ENCODE data around the gene CELF4. TPM values are rescaled to one million over a fixed set of nuclear protein-coding genes. Genes with fewer than 3 reads are reported as not detected.

CELF4 gene
- total RNA-seq, 6 donors from 2014 or later: 0.15 to 1.4 (median 0.81) TPM; not detected in 1

DNA sequence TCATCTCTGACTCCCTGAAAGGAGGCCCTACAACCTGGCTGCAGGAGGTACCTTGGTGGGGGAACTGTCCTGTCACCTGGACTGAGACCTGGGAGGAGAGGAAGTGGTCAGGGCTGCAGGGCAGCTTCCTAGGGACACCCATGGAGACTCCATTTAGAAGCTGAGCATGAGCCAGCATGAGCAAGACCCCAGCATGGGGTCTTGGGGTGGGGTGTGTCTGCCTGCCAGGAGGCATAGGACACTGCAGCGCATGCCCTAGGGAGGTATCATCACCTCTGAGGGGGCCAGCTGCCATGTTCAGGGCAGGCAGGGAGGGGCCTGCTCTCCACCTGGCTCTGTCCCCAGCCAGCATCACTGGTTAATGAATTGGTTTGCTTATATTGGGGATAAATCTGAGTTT, 249.7 kb downstream of the CELF4 start:
- TF ChIP-seq, protein P1, sequence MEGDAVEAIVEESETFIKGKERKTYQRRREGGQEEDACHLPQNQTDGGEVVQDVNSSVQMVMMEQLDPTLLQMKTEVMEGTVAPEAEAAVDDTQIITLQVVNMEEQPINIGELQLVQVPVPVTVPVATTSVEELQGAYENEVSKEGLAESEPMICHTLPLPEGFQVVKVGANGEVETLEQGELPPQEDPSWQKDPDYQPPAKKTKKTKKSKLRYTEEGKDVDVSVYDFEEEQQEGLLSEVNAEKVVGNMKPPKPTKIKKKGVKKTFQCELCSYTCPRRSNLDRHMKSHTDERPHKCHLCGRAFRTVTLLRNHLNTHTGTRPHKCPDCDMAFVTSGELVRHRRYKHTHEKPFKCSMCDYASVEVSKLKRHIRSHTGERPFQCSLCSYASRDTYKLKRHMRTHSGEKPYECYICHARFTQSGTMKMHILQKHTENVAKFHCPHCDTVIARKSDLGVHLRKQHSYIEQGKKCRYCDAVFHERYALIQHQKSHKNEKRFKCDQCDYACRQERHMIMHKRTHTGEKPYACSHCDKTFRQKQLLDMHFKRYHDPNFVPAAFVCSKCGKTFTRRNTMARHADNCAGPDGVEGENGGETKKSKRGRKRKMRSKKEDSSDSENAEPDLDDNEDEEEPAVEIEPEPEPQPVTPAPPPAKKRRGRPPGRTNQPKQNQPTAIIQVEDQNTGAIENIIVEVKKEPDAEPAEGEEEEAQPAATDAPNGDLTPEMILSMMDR (IDR thresholded peaks at IDR 0.05): no peak
- no peak for TF ChIP-seq EP300 (IDR thresholded peaks at IDR 0.05)
- no peak for TF ChIP-seq POLR2AphosphoS5 (IDR thresholded peaks at IDR 0.05)
- TF ChIP-seq POLR2A (IDR thresholded peaks at IDR 0.05): no peak
- Histone ChIP-seq H3K36me3 (no peaks in the 10 kb centered on the region), H3K4me3 (no peak overlapping the region), H3K27ac (no peak overlapping the region), H3K4me1 (no peaks in the 10 kb centered on the region), H3K9me3 (no peaks in the 10 kb centered on the region), H3K27me3 (no peaks in the 10 kb centered on the region)
- no peak for DNase-seq
- 93% methylated on average over 1 of the region's 1 CpG; no CpG with 5 or more reads in 1 of the 2 donors for WGBS, 2 donors
- no peak for ATAC-seq (ENCODE audit: low FRiP score in 2 of 2)

DNA sequence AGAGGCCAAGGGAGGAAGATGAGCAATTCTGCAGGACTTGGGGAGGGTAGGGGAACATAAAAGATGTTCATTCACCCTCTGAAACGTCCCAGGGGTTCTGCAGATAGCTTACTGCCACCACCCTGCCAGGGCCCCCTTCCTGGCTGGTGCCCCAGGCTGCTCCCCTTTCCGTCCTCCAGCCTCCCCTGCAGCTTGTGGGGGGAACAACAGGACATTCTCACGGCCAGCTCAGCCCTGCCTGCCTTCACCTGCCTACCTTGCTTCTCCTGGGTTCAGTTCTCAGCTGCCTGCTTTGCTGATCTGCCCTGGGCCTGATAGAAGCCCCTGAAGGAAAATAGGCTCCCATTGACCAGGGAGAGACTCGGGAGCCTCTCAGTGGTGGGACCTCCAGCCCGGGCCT, 251.1 kb downstream of the CELF4 start:
- no peak for DNase-seq
- no peak overlapping the region for H3K4me3 ChIP-seq
- no peaks in the 10 kb centered on the region for H3K27me3 ChIP-seq
- H3K36me3 ChIP-seq: no peaks in the 10 kb centered on the region
- no peak overlapping the region for H3K27ac ChIP-seq
- no peaks in the 10 kb centered on the region for H3K4me1 ChIP-seq
- no peak for ATAC-seq (ENCODE audit: low FRiP score in 2 of 2)
- H3K9me3 ChIP-seq: no peaks in the 10 kb centered on the region
- 38 to 76% methylated on average over 1 to 5 of the region's 5 CpGs for WGBS, 2 donors
- no peak for TF ChIP-seq POLR2A (IDR thresholded peaks at IDR 0.05)
- TF ChIP-seq, protein P1 (IDR thresholded peaks at IDR 0.05): no peak

DNA sequence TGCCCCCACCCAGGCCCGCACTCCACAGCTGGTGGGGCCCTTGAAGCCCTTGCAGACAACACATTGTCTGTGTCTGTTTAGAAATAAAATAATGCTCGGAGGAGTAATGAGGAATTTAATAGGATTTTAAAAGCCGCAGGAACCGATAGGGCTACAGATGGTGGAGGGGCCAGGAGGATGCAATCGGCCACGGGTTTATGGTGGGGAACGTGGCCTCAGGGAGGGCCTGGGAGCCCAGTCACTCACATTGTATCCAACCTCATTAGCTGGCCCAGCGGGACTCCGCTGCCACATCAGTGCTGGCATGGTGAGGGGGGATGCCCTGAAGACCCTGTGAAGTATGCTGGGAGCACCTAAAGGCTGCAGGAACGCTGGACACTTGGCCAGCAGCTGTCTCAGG, 252.0 kb downstream of the CELF4 start:
- Histone ChIP-seq H3K4me1 (no peaks in the 10 kb centered on the region), H3K27me3 (no peaks in the 10 kb centered on the region), H3K36me3 (no peaks in the 10 kb centered on the region), H3K27ac (no peak overlapping the region), H3K9me3 (no peaks in the 10 kb centered on the region), H3K4me3 (no peak overlapping the region)
- WGBS, 2 donors: 80 to 84% methylated on average over 7 to 10 of the region's 10 CpGs
- DNase-seq: no peak
- ATAC-seq (ENCODE audit: low FRiP score in 2 of 2): no peak
- TF ChIP-seq, protein P1 (IDR thresholded peaks at IDR 0.05): no peak
- TF ChIP-seq POLR2A (IDR thresholded peaks at IDR 0.05): no peak

DNA sequence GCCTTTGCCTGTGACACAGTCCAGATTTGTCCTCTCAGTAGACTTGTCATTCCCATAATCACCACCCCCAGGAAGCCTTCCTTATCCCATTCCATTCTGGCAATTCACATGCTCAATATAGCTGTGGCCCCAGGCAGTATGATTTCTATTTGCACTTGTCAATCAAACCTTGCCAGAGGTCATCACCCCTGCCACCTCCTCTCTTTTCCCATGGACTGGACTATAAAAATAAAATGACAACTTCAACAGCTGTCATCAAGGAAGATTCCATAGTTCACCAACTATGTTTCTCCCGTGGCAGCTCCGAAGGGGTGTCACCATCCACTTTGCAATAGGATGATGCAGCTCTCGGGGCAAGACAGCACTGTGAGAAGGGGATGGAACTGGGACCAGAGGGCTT, 255.7 kb downstream of the CELF4 start:
- WGBS, 2 donors: 84 to 91% methylated on average over 3 of the region's 3 CpGs

DNA sequence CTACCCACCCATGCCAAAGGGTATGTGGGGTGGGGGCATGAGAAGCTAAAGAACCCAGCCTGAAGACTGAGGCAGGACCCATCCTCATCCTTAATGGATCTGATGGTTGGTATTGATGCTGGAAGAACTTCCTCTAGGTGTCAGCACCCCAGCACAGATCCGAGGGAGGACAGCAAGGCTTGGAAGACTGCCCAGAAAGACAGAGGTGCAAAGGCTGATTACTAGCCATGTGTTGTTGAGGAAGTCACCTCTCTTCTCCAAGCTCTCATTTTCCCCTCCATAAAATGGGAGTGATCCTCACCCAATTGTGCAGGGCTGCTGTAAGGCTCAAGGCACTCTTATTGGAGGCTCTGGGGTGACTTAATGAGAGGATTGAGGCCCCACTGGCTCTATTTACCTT, 256.5 kb downstream of the CELF4 start:
- Histone ChIP-seq H3K36me3 (no peaks in the 10 kb centered on the region), H3K4me1 (no peaks in the 10 kb centered on the region), H3K9me3 (no peaks in the 10 kb centered on the region), H3K4me3 (no peak overlapping the region), H3K27me3 (no peaks in the 10 kb centered on the region), H3K27ac (no peak overlapping the region)
- WGBS, 2 donors: 25 to 33% methylated on average over 1 of the region's 1 CpG
- DNase-seq (no peak), ATAC-seq (ENCODE audit: low FRiP score in 2 of 2) (no peak)
- TF ChIP-seq, protein P1 (IDR thresholded peaks at IDR 0.05): no peak
- TF ChIP-seq EP300 (IDR thresholded peaks at IDR 0.05): no peak
- no peak for TF ChIP-seq POLR2AphosphoS5 (IDR thresholded peaks at IDR 0.05)
- no peak for TF ChIP-seq POLR2A (IDR thresholded peaks at IDR 0.05)

More for the DNA sequence above, 255.7 kb downstream of the CELF4 start:
- Histone ChIP-seq H3K27me3 (no peaks in the 10 kb centered on the region), H3K9me3 (no peaks in the 10 kb centered on the region), H3K27ac (no peak overlapping the region), H3K4me1 (no peaks in the 10 kb centered on the region), H3K36me3 (no peaks in the 10 kb centered on the region), H3K4me3 (no peak overlapping the region)
- TF ChIP-seq POLR2AphosphoS5 (IDR thresholded peaks at IDR 0.05) (no peak), EP300 (IDR thresholded peaks at IDR 0.05) (no peak), POLR2A (IDR thresholded peaks at IDR 0.05) (no peak)
- TF ChIP-seq, protein P1 (IDR thresholded peaks at IDR 0.05): no peak
- ATAC-seq (ENCODE audit: low FRiP score in 2 of 2): no peak
- no peak for DNase-seq

Data from upper lobe of left lung (tissue), 6 donors.